HG02610 (cell line): ENCODE measurements around the gene CHGA.

Source experiments
- ATAC-seq: cut with Tn5 transposase; IDR thresholded peaks from one replicate; pipeline ENCODE4 v1.9.1; 2021; ENCODE audit warnings: mild to moderate bottlenecking, moderate library complexity; ENCODE audit not compliant: unreplicated experiment

Gene CHGA

GRCh38 chr14:92902726-92903125 lies 20.2 kb upstream of the CHGA start:
- ATAC-seq: no peak

GRCh38 chr14:92903359-92903758 lies 19.6 kb upstream of the CHGA start:
- ATAC-seq: no peak

DNA sequence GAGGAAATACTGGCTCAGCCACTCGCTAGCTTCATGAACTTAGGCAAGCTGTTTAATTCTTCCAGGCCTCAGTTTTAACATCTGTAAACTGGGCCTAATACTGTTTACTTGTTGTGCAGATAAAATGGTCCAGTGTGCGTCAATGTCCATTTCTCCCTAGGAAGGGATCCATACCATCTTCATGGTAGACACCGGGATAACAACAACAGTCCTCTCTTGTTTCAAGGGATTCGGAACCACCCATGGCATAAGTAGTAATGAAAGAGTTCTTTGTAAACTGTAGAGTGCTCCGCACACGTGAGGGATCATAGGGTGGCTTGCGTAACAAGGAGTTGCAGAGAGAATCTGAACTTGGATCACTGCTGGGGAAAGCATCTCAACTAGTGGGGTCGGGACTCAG lies 17.3 kb upstream of the CHGA start:
- ATAC-seq: no peak

DNA sequence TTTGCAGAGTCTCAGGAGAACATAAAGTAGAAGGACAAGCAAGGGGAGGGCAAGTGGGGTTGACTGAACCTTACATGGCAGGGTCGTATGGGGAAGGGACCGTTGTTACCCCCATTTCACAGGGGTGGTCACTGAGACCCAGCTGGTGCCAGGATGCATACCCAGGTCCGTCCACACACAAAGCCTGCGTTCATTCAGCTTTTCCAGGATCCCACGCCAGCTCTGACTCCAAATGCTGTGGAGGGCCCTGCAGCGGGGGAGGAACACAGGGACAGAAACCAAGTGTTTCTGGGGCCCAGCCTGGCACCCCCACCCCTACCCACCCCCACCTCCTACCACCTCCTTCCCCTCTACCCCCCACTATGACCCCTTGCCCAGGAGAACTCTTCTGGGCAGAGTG lies 16.5 kb upstream of the CHGA start:
- ATAC-seq: no peak

DNA sequence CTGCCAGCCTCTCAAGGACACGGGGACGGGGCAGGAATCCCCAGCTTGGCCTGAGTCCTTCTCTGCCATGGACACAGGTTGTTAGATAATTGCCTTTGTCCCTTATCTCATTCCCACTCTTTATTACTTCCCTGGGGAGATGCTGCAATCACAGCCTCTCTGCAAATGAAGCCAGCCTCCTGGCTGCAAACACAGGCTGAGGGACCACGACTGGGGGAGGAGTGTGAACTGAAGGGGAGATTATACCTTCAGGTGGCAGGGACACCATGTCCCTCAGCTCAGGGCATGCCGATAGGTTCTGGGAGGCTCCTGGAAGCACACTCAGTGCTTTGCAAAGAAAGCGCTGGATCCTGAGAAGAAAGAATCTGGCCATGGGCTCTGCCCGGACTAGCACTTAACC lies 16.1 kb upstream of the CHGA start:
- ATAC-seq: no peak

- ATAC-seq: no peak
Measured at GRCh38 chr14:92907316-92907911, 15.5 kb upstream of the CHGA start.

DNA sequence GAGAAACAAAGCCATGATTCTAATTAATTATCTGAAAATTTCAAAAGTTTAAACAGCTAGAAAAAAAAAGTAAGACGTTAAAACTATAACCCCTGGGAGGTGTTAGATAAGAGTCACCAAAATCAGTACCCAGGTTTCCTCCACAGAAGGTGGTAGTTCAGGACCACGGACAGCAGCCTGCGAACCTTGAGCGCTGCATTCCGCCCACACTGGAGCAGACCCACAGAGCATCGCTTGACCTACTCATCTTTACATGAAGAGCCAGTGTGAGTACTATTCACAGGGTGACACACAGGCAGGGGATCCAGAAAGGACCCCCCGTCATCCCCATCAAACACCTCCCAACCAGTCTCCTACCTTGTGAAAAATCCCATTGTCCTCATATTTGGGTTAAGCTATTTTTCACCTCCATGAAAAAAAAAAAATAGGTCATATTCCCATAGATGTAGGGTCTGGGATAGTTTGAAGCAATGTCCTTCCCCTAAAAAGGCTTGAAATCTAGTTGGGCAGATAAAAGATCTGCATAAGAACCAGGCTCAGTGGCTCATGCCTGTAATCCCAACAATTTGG lies 8.8 kb upstream of the CHGA start:
- no peak for ATAC-seq

- no peak for ATAC-seq
Measured at GRCh38 chr14:92916201-92916600, 6.7 kb upstream of the CHGA start.

DNA sequence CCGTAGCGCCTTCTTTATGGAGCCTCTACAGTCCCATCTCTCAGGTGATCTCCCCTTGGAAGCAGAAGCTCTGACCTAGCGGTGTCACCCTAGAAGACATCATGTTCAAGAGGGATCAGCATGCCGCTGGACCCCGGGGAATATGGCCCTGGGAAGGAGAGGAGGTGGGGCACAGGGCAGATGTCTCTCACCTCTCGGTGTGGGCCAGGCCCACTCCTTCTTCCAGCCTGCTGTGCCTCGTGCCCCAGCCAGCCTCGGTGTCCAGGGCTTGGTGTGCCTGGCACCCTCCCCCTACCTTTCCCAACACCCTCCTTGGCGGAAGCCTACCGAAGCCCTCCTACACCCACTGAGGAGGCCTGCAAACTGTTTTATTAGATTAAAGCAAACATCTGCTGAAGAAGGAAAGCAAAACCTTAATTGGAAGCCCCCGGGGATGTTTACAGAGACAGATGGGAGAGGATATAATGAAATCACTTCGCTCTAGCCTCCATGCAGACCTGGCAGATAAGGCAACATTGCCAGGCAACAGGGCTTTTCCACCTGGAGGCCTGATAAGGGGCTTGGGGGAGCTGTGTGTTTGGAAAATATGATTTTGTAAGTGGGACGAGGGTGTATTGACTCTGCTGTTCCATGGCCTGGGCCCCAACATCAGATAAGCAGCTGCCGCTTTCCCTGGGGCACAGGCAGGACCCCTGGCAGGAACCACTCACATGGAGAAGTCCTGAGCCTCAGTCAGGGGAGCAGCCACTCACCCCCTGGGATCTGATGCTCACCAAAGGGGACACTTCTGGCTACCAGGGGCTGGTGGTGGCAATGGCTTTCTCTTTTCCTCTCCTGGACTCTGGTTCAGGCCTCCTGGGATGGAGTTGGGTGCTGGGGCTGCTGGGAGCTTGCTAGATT lies 5.7 kb upstream of the CHGA start:
- no peak for ATAC-seq

- ATAC-seq: no peak
Measured at GRCh38 chr14:92917956-92918355, 5.0 kb upstream of the CHGA start.

- ATAC-seq: no peak
Measured at GRCh38 chr14:92920001-92920400, 2.9 kb upstream of the CHGA start.

- no peak for ATAC-seq
Measured at GRCh38 chr14:92922155-92922735, 705 bp upstream of the CHGA start.

DNA sequence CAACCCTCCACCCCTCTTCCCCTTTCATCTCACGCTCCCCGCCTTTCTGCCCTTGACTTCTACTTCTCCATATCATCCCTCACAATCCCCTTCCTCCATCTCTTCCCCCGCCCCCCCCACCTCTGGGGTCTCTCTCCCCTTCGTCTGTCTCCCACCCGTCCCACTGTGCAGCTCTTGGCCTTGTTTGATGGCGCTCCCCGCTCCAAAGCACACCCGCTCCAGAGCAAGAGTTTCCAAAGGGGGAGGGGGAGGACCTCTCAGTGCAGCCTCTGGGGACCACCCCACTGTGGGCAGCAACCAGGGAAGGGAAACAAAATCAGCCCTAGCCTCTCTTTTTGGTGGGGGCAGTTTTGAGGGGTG lies 774 bp downstream of the CHGA start:
- ATAC-seq: no peak

- no peak for ATAC-seq
Measured at GRCh38 chr14:92924247-92924646, 1.3 kb downstream of the CHGA start.

GRCh38 chr14:92925446-92925845 lies 2.5 kb downstream of the CHGA start:
- ATAC-seq: no peak

DNA sequence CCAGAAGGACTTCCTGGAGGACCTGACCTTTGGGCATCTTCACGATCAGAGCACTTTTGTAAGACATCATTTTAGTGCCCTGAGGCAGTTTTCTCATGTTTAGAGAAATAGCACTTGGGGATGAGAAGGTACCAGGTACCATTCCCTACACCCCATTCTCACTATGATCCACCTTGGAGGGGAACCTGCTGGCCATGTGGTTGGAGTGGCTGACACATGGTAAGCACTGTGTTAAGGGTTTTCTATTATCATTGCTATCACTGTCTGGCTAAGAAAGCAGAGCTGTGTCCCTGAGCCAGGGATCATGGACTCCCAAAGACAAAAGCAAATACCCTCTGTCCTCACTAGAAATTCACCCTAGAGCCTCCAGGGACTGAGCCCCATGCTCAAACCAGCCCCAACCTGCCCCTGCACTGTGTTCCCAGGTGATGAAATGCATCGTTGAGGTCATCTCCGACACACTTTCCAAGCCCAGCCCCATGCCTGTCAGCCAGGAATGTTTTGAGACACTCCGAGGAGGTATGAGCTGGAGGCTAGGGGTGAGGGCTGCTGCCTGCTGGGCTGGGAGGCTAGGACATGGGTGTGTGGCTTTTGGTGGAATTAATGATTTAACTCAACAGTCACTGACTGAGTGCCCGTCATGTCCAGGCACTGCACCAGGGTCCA lies 3.4 kb downstream of the CHGA start:
- no peak for ATAC-seq

GRCh38 chr14:92926931-92927330 lies 4.0 kb downstream of the CHGA start:
- no peak for ATAC-seq

DNA sequence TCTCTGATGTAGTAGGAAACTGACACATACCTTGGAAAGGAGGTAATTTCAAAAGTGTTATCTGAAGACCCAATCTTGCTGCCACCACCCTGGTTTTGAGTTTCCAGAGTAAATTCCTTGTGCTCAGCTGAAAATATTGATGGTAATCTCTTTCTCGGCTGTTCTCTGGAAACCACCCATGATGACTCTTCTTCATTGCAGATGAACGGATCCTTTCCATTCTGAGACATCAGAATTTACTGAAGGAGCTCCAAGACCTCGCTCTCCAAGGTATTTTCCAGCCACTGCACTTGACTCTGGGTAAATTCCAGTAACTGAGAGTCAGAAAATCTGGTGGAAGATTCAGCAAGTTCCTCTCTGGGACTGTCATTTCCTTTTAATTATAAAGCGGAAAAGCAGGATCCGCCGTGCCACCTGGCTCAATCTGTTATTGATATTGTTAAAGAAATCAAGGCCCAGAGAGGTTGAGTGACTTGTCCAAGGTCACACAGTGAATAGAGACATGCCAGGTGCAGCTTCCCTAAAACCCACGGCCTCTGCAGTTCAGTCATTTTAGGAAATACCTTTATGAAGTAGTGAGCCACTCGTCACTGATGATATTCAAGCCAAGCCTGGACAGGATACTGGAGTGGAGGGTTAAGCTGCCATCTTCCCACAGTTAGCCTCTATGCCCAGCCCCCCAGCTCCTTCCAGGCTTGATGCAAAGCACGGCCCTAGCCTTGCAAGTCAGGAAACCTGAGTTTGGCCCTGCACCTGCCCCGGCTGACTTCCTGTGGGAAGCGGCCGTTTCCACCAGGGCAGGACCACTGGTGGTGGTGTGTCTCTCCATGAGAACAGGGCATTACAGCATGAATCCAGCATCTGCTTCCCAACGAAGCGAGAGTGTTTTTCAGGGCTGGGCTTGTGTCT lies 4.7 kb downstream of the CHGA start:
- no peak for ATAC-seq

- ATAC-seq: no peak
Measured at GRCh38 chr14:92928258-92928629, 5.3 kb downstream of the CHGA start.

DNA sequence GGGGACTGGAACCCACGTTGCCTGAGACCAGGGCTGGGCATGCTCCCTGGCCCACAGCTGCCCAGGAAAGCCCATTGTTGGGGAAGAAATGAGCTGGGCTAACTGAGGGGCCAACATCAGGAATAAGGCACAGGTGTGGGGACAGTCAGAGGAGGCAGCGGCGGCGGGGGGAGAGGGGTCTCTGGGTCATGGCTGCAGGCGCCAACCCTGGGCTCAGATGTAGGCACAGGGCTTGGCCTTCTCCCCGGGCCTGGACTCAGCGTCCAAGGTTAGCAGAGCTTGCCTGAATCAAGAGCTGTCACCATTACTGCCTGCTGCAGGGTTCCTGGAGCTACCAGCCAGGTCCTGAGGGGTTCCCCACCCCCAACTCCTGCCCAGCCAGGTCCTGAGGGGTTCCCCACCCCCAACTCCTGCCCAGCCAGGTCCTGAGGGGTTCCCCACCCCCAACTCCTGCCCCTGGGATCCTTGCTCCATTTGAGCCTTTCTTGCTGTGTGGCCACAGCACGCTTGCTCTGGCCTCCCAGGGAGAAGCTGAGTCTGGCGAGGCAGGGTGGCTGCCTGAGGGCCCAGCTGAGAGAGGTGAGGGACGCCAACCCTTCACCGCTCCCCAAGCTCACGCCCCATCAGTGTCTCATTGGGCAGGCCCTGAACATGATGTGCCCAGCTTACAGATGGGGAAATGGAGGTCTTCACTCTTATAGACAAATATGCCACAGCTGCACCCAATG lies 6.2 kb downstream of the CHGA start:
- no peak for ATAC-seq
